ENCODE measurements around the gene DYNC1I2.
"Not testable (repeated sequence)": the region's sequence is repeated elsewhere in the genome, so short reads cannot be mapped to it uniquely, and the experiment has no call there.

Gene DYNC1I2

GRCh38 chr2:171712051-171712450, 24.8 kb downstream of the DYNC1I2 start:
- DNase-seq (ENCODE audit: low read depth, low spot score): peak; percentile 65

- DNase-seq (ENCODE audit: low read depth, low spot score): no peak
These were observed 31.5 kb downstream of the DYNC1I2 start for GRCh38 chr2:171718720-171719119.

GRCh38 chr2:171719660-171720059, 32.4 kb downstream of the DYNC1I2 start:
- DNase-seq (ENCODE audit: low read depth, low spot score): no peak

- no peak for DNase-seq (ENCODE audit: low read depth, low spot score)
These were observed 36.7 kb downstream of the DYNC1I2 start for GRCh38 chr2:171723716-171724683.

GRCh38 chr2:171726847-171727450, 39.7 kb downstream of the DYNC1I2 start:
- no peak for DNase-seq (ENCODE audit: low read depth, low spot score)

- no peak for DNase-seq (ENCODE audit: low read depth, low spot score)
These were observed 42.0 kb downstream of the DYNC1I2 start for GRCh38 chr2:171728989-171729951.

GRCh38 chr2:171729952-171730317, 42.7 kb downstream of the DYNC1I2 start:
- DNase-seq (ENCODE audit: low read depth, low spot score): no peak

- no peak for DNase-seq (ENCODE audit: low read depth, low spot score)
These were observed 48.9 kb downstream of the DYNC1I2 start for GRCh38 chr2:171735991-171736710.

GRCh38 chr2:171741189-171741588, 53.9 kb downstream of the DYNC1I2 start:
- DNase-seq (ENCODE audit: low read depth, low spot score): no peak

GRCh38 chr2:171742760-171743159, 55.5 kb downstream of the DYNC1I2 start:
- DNase-seq (ENCODE audit: low read depth, low spot score): no peak

GRCh38 chr2:171745141-171745540, 57.9 kb downstream of the DYNC1I2 start:
- no peak for DNase-seq (ENCODE audit: low read depth, low spot score)

GRCh38 chr2:171745806-171746205, 58.5 kb downstream of the DYNC1I2 start:
- DNase-seq (ENCODE audit: low read depth, low spot score): no peak

- no peak for DNase-seq (ENCODE audit: low read depth, low spot score)
These were observed 60.1 kb downstream of the DYNC1I2 start for GRCh38 chr2:171747371-171747770.

GRCh38 chr2:171754254-171754939, 67.1 kb downstream of the DYNC1I2 start:
- no peak for DNase-seq (ENCODE audit: low read depth, low spot score)

GRCh38 chr2:171758762-171759161, 71.5 kb downstream of the DYNC1I2 start:
- not testable (repeated sequence) for DNase-seq (ENCODE audit: low read depth, low spot score)

GRCh38 chr2:171761176-171761575, 73.9 kb downstream of the DYNC1I2 start:
- not testable (repeated sequence) for DNase-seq (ENCODE audit: low read depth, low spot score)

- peak; percentile 18 for DNase-seq (ENCODE audit: low read depth, low spot score)
These were observed 75.8 kb downstream of the DYNC1I2 start for GRCh38 chr2:171762879-171763573.

GRCh38 chr2:171763602-171764001, 76.3 kb downstream of the DYNC1I2 start:
- no peak for DNase-seq (ENCODE audit: low read depth, low spot score)

- no peak for DNase-seq (ENCODE audit: low read depth, low spot score)
These were observed 84.2 kb downstream of the DYNC1I2 start for GRCh38 chr2:171771463-171771862.

GRCh38 chr2:171772373-171772772, 85.1 kb downstream of the DYNC1I2 start:
- DNase-seq (ENCODE audit: low read depth, low spot score): no peak

All from smooth muscle cell of the brain vasculature (primary cell).